NK-92 (cell line): ENCODE results near the gene IGFLR1.
"Not testable (repeated sequence)": the region's sequence is repeated elsewhere in the genome, so short reads cannot be mapped to it uniquely, and the experiment has no call there.

ENCODE experiments used
- DNase-seq: peaks from one replicate; lab custom pipeline; 2025; ENCODE audit not compliant: unreplicated experiment; lab: John Stamatoyannopoulos, UW

IGFLR1 gene

GRCh38 chr19:35777086-35777841 lies 35.0 kb upstream of the IGFLR1 start:
- no peak for DNase-seq

GRCh38 chr19:35776102-35776788 lies 34.0 kb upstream of the IGFLR1 start:
- DNase-seq, result no peak

GRCh38 chr19:35775298-35776101 lies 33.2 kb upstream of the IGFLR1 start, which contains the start of gene ARHGAP33:
Gene ARHGAP33, plus strand, starts transcription at chr19:35775564. Its CDS starts 95 bp downstream, at chr19:35775659.
- DNase-seq, result peak; percentile 82

GRCh38 chr19:35775046-35775297 lies 32.7 kb upstream of the IGFLR1 start:
- no peak for DNase-seq

GRCh38 chr19:35774274-35775045 lies 32.2 kb upstream of the IGFLR1 start:
- DNase-seq, result no peak

GRCh38 chr19:35773020-35773806 lies 31.0 kb upstream of the IGFLR1 start:
- DNase-seq, result no peak

- not testable (repeated sequence) for DNase-seq
Observed at GRCh38 chr19:35772362-35772761, 30.1 kb upstream of the IGFLR1 start.

GRCh38 chr19:35768082-35768421 lies 25.8 kb upstream of the IGFLR1 start:
- no peak for DNase-seq

GRCh38 chr19:35767288-35768081 lies 25.2 kb upstream of the IGFLR1 start:
- no peak for DNase-seq

- DNase-seq, result no peak
Observed at GRCh38 chr19:35766571-35767104, 24.4 kb upstream of the IGFLR1 start.

- DNase-seq, result no peak
Observed at GRCh38 chr19:35764432-35765315, 22.4 kb upstream of the IGFLR1 start.

GRCh38 chr19:35760711-35761349 lies 18.6 kb upstream of the IGFLR1 start:
- no peak for DNase-seq

- no peak for DNase-seq
Observed at GRCh38 chr19:35759697-35760096, 17.4 kb upstream of the IGFLR1 start.

- peak; percentile 84 for DNase-seq
Observed at GRCh38 chr19:35757749-35758608, 15.7 kb upstream of the IGFLR1 start, which contains the start of gene PROSER3. Gene PROSER3, plus strand, starts transcription at chr19:35758176. Its CDS starts 40 bp downstream, at chr19:35758216.

- DNase-seq, result no peak
Observed at GRCh38 chr19:35757231-35757748, 15.0 kb upstream of the IGFLR1 start.

- no peak for DNase-seq
Observed at GRCh38 chr19:35756377-35757230, 14.4 kb upstream of the IGFLR1 start, which contains the start of gene HSPB6. Gene HSPB6, minus strand, starts transcription at chr19:35757029. Its CDS starts 21 bp downstream, at chr19:35757008.
